GM21529 (cell line): ENCODE measurements around the gene CMTM1.
"Not testable (repeated sequence)": the region's sequence is repeated elsewhere in the genome, so short reads cannot be mapped to it uniquely, and the experiment has no call there.

ENCODE experiments used
- ATAC-seq: cut with Tn5 transposase; IDR thresholded peaks from one replicate; pipeline ENCODE4 v1.9.1; 2021; ENCODE audit not compliant: unreplicated experiment

The CMTM1 gene

DNA sequence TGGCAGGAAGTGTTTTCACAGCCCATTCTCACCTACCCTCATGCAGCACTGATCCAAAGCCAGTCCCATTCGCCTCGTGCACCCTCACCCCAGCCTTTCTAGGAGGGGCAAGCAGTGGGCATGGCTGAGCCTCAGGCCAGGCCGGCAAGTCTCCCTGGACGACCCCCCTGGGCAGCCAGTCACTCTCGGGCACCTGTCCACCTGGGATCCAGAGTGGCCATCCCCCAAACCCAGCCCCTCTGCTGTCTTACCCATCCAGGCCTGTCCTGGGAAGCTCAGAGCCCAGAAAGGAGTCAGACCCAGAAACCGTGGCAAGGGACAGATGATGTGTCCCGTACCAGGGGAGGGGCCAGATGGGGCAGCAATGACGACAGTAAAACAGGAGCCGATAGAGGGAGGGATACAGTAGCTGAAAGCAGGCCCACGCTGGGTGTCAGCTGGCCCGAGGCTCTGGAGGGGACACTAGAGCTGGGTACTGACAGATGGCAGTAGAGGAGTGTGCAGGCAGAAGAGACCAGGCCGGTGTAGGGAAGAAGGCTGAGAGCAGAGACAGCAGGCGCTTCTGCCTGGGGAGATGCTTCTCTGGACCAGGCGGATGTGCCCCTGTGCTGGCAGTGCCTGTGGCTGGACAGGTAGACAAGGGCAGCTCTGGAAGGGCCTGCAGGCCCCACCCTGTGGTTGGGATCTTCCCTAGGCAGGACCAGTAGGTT, 44.0 kb downstream of the CMTM1 start:
- no peak for ATAC-seq

DNA sequence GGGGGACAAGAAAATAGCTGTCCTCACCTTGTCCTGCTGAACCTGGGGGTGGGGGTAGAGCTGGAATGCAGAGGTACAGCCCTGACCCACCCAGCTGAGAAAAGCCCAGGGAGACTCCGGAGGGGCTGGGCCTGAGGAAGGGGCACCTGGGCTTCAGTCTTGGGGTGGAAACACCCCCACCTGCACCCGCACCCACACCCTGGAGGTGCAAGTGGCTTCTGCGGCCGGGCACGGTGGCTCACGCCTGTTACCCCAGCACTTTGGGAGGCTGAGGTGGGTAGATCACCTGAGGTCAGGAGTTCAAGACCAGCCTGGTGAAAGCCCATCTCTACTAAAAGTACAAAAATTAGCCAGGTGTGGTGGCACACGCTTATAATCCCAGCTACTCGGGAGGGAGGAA, 45.7 kb downstream of the CMTM1 start:
- ATAC-seq: not testable (repeated sequence)

DNA sequence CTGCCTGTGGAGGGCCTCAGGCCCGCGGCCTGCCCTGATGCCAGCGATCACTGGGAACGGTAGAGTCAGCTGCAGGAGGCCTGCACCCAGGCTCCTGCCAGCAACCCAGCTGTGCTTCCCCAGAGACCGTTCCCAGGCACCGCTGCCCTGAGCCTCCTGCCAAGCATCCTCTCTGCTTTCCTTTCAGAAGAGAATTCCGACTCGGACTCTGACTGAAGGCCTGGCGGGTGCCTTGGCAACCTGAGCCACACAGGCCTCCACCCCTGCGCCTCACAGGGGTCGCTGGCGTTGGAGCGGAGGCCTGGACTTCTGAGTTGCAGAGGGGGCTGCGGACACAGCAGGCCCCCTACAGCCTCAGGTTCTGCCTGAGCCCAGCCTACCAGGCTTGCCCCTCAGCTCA, 46.2 kb downstream of the CMTM1 start:
- no peak for ATAC-seq

DNA sequence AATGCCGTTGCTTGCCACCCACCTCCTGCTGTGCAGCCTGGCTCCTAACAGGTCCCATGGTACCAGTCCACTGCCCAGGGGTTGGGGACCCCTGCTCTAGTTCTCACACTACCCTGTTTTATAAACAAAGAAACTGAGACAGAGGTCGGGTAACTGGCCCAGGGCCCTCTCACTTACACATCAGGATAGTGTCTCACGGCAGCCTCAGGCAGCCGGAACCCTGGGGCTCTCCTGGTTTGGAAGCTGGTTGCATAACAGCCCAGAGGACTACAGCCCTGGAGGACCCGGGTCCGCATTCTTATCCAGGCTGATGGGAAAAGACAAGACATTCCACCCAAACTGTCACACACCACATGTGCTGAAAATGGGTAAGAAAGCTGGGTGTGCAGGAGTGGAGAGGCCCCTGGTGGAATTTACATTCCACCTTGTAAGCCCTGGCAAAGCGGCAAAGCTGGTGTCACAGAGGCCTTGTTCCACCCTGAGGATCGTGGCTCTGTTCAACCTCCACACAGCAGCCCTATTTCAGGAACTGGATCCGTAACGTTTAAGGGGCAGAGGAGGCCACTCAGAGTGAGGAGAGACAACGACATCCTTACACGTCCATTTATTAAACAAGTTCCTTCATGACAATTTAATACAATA, 48.0 kb downstream of the CMTM1 start:
- no peak for ATAC-seq

DNA sequence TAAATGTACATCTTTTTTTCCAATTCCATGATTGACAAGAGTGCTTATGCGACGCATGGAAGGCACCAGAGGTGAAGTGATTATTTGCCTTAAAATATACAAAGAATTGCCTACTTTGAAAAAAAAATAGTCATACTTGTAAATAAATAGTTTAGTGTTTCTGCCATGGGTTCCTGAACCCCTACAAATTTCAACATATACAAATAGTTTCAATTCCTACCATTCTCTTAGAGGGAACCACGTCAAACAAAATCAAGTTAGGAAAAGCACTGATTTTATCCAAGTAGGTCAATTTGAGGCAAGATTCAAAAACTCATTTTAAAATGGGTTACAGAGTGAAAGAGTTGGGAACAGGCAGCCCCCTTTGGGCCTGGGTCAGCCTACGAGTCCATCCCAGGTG, 49.9 kb downstream of the CMTM1 start:
- no peak for ATAC-seq

DNA sequence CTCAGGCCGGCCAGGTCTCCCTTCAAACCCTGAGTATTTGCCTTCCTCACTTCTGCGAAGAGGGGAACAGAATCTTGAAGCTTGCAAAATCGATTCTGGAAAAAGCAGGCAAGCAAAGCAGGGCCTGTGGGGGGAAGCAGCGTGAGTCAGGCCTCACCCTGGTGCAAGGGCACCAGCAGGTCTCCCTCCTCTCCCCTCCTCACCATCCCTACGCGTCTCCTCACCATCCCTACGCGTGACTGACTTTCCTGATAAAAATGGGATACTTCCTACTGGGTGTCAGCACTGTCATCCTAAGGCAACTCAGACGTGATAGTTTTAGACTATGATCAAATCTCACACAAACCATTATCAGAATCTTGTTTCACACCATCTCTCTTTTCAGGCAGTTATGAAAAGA, 50.4 kb downstream of the CMTM1 start:
- no peak for ATAC-seq

DNA sequence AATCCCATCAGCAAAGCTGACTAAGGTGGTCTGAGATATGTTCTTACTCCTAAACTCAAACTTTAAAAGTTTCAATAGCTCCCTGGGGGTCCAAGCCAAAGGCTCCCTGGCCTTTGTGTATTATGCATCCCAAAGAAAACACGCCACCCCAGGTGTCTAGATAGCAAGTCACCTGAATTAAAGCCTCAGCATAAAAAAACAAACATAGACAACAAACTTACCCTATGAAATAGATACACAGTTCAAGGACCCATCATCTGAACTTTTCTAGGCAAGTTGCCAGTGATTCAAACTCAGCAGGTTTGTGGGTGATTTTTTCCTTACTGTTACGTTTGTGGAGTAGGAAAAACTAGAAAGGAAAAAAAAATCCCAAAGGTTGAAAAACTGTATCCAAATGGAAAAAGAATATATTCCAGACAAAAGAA, 50.8 kb downstream of the CMTM1 start:
- no peak for ATAC-seq

DNA sequence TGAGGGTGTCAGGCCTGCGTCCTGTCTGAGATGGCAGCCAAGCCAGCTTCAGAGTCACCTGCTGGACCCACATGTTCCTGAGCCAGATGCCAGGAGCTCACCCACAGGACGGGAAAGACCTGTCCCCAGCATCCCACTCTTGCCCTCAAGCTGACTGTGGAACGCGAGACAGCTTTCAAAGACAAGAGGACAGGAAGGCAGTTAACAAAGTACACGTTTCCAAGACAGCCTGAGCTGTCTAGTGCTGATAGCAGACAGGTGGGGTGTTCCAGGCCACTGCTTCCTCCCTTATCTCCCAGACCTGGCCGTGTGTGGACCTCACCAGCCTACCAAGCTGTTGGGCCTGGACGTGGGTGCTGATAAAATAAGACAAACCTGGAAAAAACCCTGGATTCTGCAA, 51.5 kb downstream of the CMTM1 start:
- no peak for ATAC-seq

DNA sequence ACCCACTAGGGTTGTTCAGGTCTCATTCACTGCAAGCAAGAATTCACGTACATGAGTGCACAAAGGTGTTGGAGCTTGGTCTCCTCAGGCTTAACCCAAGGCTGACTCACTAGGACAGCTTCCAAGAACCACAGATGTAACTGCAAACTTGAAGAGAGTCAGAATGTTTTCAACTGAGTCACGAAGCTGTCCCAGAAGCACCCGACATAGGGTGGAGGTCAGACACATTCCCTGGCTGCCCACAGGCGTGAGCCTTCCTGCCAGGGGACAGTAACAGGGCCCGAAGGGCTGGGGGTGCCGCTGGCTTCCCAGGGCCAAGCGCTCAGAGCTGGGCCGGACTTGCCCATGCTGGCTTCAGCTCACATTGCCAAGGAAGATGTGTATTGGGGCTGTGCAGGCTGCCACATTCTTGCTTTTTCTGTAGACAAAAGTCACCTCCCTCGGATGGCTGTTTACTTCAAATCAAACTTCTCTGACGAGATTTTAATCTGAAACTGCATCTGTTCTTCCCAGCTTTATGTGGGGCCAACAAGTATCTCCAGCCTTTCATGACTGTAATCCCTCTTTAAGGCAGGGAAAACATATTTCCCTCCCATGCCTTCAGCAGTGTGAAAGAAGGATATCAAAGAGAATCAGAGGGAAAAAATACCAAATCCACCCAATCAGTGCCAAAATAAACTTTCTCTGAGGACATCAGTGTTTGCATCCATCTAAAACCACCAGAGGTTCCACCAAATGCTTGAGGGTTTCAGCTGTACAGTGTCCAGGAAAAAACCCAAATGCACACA, 52.5 kb downstream of the CMTM1 start:
- no peak for ATAC-seq

DNA sequence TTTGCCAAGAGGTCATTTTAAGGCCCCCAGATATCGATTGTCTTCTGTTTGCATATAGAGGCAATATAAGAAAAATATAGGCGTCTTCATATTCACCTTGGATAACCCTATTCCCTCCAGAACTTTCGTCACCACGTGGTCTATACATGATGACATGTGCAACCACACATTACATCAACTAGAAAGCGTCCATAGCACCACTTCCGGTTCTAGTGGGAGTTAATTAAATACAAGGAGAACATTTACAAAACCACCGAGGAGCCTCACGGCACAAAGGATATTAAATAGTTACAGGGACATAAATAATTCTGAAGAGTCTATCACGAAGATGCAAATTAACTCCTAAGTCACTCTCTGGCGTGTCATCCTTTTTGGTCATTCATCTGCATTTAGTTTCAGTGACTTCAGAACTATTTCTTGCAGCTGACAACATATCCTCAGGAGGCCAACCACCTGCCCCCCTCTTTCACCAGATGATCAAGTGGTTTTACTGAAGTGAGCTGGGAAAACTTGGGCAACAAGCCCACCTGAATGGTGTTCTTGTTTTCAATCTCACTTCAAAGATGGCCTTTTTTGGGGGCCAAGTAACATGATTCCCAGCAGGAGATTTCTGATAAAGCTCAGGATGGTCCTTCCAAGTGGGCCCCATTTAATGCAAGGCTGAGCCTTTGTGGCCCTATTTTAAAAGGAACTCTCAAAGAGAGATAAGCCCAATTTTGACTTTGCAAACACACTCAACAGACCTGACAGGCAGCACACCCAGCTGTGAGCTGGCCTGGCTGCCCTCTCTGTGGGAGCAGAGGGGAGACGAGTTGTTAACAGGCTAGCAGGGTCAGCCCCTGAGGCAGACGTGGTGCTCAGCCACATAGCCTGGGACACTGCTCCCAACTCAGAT, 53.5 kb downstream of the CMTM1 start:
- no peak for ATAC-seq

DNA sequence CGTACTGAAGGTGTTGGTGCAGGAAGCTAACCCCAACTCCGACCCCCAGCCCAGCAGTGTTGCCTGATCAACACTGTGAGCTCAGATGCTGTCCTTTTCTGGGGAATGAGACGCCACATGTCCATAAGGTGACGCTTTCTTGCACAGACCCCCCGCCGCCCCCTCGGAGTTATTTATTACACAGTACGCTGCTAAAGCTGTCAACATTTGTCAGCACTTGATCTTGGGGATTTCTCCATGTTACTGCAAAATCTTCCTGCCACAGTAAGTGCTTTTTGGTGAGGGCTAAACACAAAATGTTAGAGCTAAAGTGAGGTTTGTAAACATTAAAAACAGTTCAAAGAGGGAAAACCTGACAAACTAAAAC, 54.2 kb downstream of the CMTM1 start:
- ATAC-seq: no peak

DNA sequence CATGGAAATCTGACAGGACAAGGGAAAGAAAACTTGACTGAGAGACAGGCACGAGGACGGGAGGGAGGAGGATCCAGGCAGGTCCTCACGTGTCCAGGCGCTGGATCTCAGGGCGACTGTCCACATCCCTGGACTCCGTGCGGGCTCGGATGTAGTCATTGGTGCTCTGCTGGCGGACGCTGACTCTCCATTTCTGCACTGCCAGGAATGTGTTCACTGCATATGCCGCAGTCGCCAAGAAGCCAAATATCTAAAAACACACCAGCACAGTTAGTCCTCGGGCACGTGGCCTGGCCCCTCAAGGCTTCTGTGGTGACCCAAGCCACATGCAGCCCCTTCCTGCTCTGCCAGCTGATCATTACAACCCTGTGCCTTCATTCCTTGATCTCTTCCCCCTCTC, 55.7 kb downstream of the CMTM1 start:
- no peak for ATAC-seq

DNA sequence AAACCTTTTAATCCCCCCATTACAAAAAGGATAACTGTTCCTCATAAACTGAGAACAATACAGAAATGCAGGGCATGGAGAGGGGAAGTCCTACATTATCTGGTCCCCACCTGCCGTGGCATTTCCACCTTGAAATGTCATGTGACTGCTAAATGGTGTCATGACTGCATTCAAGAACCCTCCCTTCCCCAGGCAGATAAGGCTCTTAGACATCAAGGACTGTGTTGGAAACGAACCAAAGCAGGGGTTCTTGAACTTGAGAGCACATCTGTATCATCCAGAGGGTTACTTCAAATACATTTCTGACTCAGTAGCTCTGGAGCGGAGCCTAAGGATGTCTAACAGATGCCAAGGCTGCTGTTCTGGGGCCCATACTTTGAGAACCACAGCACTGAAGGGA, 56.6 kb downstream of the CMTM1 start:
- no peak for ATAC-seq

DNA sequence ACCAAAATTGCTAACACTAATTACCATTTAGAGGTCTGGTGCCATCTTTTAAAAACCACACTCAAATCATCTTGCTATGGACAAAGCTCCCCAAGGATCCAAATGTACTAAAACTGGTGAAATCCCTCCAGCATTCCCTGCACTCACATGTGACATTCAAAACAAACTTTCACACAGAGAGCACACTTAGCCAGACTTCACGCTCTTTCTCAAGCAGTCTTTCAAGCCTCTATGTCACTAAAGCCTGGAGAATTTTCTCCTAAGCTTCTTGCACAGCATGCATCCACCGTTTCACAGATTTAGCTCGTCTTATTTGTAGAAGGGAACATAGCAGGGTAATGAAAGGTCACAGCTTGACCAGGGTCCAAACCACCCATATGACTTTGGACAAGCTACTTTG, 57.5 kb downstream of the CMTM1 start:
- ATAC-seq: no peak

DNA sequence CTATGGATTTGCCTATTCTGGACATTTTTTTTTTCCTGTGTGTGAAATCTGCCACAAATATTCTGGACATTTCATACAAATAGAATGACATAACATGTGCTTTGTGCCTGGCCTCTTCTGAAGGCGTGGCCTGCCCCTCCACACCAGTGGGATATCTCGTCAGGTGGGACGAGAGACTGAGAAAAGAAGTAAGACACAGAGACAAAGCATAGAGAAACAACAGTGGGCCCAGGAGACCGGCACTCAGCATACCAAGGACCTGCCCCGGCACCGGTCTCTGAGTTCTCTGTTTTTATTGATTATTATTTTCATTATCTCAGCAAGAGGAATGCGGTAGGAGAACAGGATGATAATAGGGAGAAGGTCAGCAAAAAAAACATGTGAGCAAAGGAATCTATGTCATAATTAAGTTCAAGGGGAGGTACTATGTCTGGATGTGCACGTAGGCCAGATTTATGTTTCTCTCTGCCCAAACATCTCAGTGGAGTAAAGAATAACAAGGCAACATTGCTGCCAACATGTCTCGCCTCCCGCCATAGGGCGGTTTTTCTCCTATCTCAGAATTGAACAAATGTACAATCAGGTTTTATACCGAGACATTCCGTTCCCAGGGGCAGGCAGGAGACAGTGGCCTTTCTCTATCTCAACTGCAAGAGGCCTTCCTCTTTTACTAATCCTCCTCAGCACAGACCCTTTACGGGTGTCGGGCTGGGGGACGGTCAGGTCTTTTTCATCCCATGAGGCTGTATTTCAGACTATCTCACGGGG, 61.6 kb downstream of the CMTM1 start:
- not testable (repeated sequence) for ATAC-seq
